HepG2 (cell line): ENCODE measurements around the gene ELF2. TPM values are rescaled to one million over a fixed set of nuclear protein-coding genes. Genes with fewer than 3 reads are reported as not detected.

Source experiments
- ATAC-seq: fragments of 200-7000 bp; cut with Tn5 transposase; 3 replicates; pipeline ENCODE4 v1.9.1; 2020; ENCODE audit warnings: mild to moderate bottlenecking, moderate library complexity
- BruUV-seq: library from RNA; stranded (reverse); fragments of 400-500 nt; replicated peaks from 2 replicates; lab custom pipeline; 2021; lab: Mats Ljungman, UMichigan
- CTCF ChIA-PET: fragments of 300-600 bp; formaldehyde crosslinking; extraction: SDS; loops from one replicate; lab custom pipeline; 2021; ENCODE audit warnings: low total read pairs, inconsistent platforms, low intra/inter-chr PET ratio; lab: Yijun Ruan, JAX
- POLR2A ChIA-PET: fragments of 350-600 bp; sonication (Branson Sonifier 250); formaldehyde crosslinking; loops from one replicate; lab custom pipeline; 2020; ENCODE audit warnings: antibody characterized with exemption, inconsistent platforms; lab: Yijun Ruan, JAX
- DNase-seq: peaks from one replicate; pipeline ENCODE4 v3.0.0-alpha.2; 2015; ENCODE audit warnings: low spot score
- FAIRE-seq: peaks from 3 replicates; lab custom pipeline; 2011; peaks lifted over from hg19 to GRCh38; lab: Jason Lieb, UNC
- H2AFZ ChIP-seq: one replicate; pipeline ENCODE4 v1.6.1; 2011; ENCODE audit warnings: low read length, inconsistent platforms
- H3K27ac ChIP-seq: fragments of 300-600 bp; 3 replicates; pipeline ENCODE4 v1.8.0; 2011; ENCODE audit warnings: mixed run types, mild to moderate bottlenecking, mixed read lengths, low read length, inconsistent platforms; ENCODE audit not compliant: insufficient read depth; ENCODE audit errors: extremely low read length
- H3K27me3 ChIP-seq, 2 experiments: fragments of 200-600 bp in 1 of 2; 2 replicates in 1 of 2; 3 replicates in 1 of 2; pipeline versions ENCODE4 v1.6.0 to v1.8.0; 2011; ENCODE audit warnings: low read length in 2 of 2, mild to moderate bottlenecking in 2 of 2, moderate library complexity in 2 of 2, inconsistent platforms in 1 of 2; ENCODE audit not compliant: insufficient read depth in 2 of 2, control insufficient read depth in 1 of 2
- H3K36me3 ChIP-seq, 2 experiments: fragments of 200-600 bp in 1 of 2; replicated peaks in 1 of 2; 2 replicates in 1 of 2; 3 replicates in 1 of 2; pipeline versions ENCODE4 v1.5.1 to v1.8.0; 2011; ENCODE audit warnings: low read length in 2 of 2, inconsistent platforms in 1 of 2; ENCODE audit not compliant: insufficient read depth in 2 of 2, control insufficient read depth in 1 of 2
- H3K4me1 ChIP-seq: 2 replicates; pipeline ENCODE4 v1.5.1; 2012; ENCODE audit warnings: low read length, inconsistent platforms; ENCODE audit not compliant: insufficient read depth
- H3K4me2 ChIP-seq: 2 replicates; pipeline ENCODE4 v1.6.0; 2011; ENCODE audit warnings: low read depth, low read length, inconsistent platforms
- H3K4me3 ChIP-seq, 3 experiments: fragments of 200-600 bp in 1 of 3; sonication (generic), shearing (Covaris generic) in 1 of 3; replicated peaks in 1 of 3; 2 replicates each; pipeline ENCODE4 v1.5.1; 2011 to 2016; ENCODE audit warnings: low read length in 3 of 3, inconsistent platforms in 2 of 3, low read depth in 2 of 3, mild to moderate bottlenecking in 2 of 3, control low read depth in 1 of 3, mixed read lengths in 1 of 3; ENCODE audit not compliant: insufficient read depth in 1 of 3
- H3K79me2 ChIP-seq: one replicate; pipeline ENCODE4 v1.6.1; 2011; ENCODE audit warnings: low read length, inconsistent platforms; ENCODE audit not compliant: insufficient read depth
- H3K9ac ChIP-seq: 2 replicates; pipeline ENCODE4 v1.6.0; 2011; ENCODE audit warnings: mild to moderate bottlenecking, low read depth, low read length, inconsistent platforms; ENCODE audit not compliant: insufficient read depth
- H3K9me3 ChIP-seq: 2 replicates; pipeline ENCODE4 v1.5.1; 2012; ENCODE audit warnings: mild to moderate bottlenecking, low read length
- H4K20me1 ChIP-seq: 2 replicates; pipeline ENCODE4 v1.6.0; 2011; ENCODE audit warnings: inconsistent platforms, mild to moderate bottlenecking, low read length, moderate library complexity; ENCODE audit not compliant: insufficient read depth
- CTCF ChIP-seq: sonication (generic); formaldehyde crosslinking; IDR thresholded peaks from 2 replicates; pipeline ENCODE4 v1.5.0; 2020; ENCODE audit warnings: mild to moderate bottlenecking, missing genetic modification reagents, moderate library complexity
- EED ChIP-seq: sonication (generic); formaldehyde crosslinking; IDR thresholded peaks from 2 replicates; pipeline ENCODE4 v1.5.0; 2020; ENCODE audit warnings: mild to moderate bottlenecking, missing genetic modification reagents
- GZF1 ChIP-seq: sonication (generic); formaldehyde crosslinking; IDR thresholded peaks from 2 replicates; pipeline ENCODE4 v1.5.1; 2020; ENCODE audit warnings: mild to moderate bottlenecking, missing genetic modification reagents
- HNF1A ChIP-seq, 2 experiments: sonication (generic) in 1 of 2; formaldehyde crosslinking in 1 of 2; IDR thresholded peaks; 2 replicates each; pipeline versions ENCODE4 v1.4.0 to v1.6.1; 2016 to 2020; ENCODE audit warnings: borderline replicate concordance in 1 of 2, low read depth in 1 of 2, mild to moderate bottlenecking in 1 of 2, missing genetic modification reagents in 1 of 2
- HOMEZ ChIP-seq: IDR thresholded peaks from 2 replicates; pipeline ENCODE4 v1.6.1; 2016; ENCODE audit warnings: low read depth
- HOXA3 ChIP-seq: sonication (generic); formaldehyde crosslinking; IDR thresholded peaks from 2 replicates; pipeline ENCODE4 v1.5.0; 2020; ENCODE audit warnings: missing genetic modification reagents
- IKZF4 ChIP-seq: sonication (generic); formaldehyde crosslinking; IDR thresholded peaks from 2 replicates; pipeline ENCODE4 v1.5.1; 2020; ENCODE audit warnings: borderline replicate concordance, mild to moderate bottlenecking, low read depth, missing genetic modification reagents; ENCODE audit errors: not compliant biosample characterization
- JUND ChIP-seq: sonication (generic); formaldehyde crosslinking; IDR thresholded peaks from 2 replicates; pipeline ENCODE4 v1.8.0; 2022; ENCODE audit warnings: mild to moderate bottlenecking, missing genetic modification reagents
- MTA1 ChIP-seq: sonication (generic); formaldehyde crosslinking; IDR thresholded peaks from 2 replicates; pipeline ENCODE4 v1.4.0; 2020; ENCODE audit warnings: missing genetic modification reagents, mild to moderate bottlenecking, borderline replicate concordance
- PHB2 ChIP-seq: fragments of 450-650 bp; IDR thresholded peaks from 2 replicates; pipeline ENCODE4 v1.6.1; 2018; ENCODE audit not compliant: partially characterized antibody
- SMC3 ChIP-seq: IDR thresholded peaks from 2 replicates; pipeline ENCODE4 v1.6.1; 2011; ENCODE audit warnings: low read length, improper control_type of control experiment
- SRF ChIP-seq: IDR thresholded peaks from 2 replicates; pipeline ENCODE4 v1.6.1; 2011; ENCODE audit warnings: mild to moderate bottlenecking, low read depth, low read length, moderate library complexity
- STAG1 ChIP-seq: sonication (generic); formaldehyde crosslinking; IDR thresholded peaks from 2 replicates; pipeline ENCODE4 v1.4.0; 2020; ENCODE audit warnings: missing genetic modification reagents
- ZBTB3 ChIP-seq: sonication (generic); formaldehyde crosslinking; IDR thresholded peaks from 2 replicates; pipeline ENCODE4 v1.4.0; 2020; ENCODE audit warnings: low read depth, mild to moderate bottlenecking, moderate library complexity, missing genetic modification reagents, borderline replicate concordance
- ZFP90 ChIP-seq: sonication (generic); formaldehyde crosslinking; IDR thresholded peaks from 2 replicates; pipeline ENCODE4 v1.8.0; 2022; ENCODE audit warnings: missing genetic modification reagents, mild to moderate bottlenecking, inconsistent platforms, borderline replicate concordance
- ZMYM2 ChIP-seq: sonication (generic); formaldehyde crosslinking; IDR thresholded peaks from 2 replicates; pipeline ENCODE4 v1.8.0; 2022; ENCODE audit warnings: mild to moderate bottlenecking, missing genetic modification reagents
- ZSCAN31 ChIP-seq: sonication (generic); formaldehyde crosslinking; IDR thresholded peaks from 2 replicates; pipeline ENCODE4 v1.5.0; 2020; ENCODE audit warnings: low read depth, mild to moderate bottlenecking, missing genetic modification reagents
- WGBS: methylation state at CpG from one replicate; pipeline ENCODE4 v1.1.6; 2017; ENCODE audit warnings: low lambda C conversion rate; 5-methylcytosine and 5-hydroxymethylcytosine counted together
- in situ Hi-C: cut with HindIII; loops from 2 replicates; pipeline ENCODE4 v1.10.0; 2017; ENCODE audit warnings: low pct_unique_long_range_greater_than_20kb; ENCODE audit not compliant: extremely low pct_ligation_motif_present
- intact Hi-C: fragments of 100-400 bp; cut with micrococcal nuclease; formaldehyde crosslinking; loops from one replicate; pipeline ENCODE4 v1.10.0; 2022; ENCODE audit not compliant: unreplicated experiment
- polyA plus RNA-seq, 8 experiments: library from polyadenylated mRNA; depleted of rRNA in 3 of 8; stranded (reverse) in 7 of 8; unstranded in 1 of 8; fragments of >200 nt; fragmentation: Illumina TruSeq in 4 of 8; extraction: Trizol in 4 of 8; gene quantifications; 2 replicates each; pipeline versions ENCODE4 v1.2.1 to v1.2.3, GENCODE V29; 2011 to 2016; ENCODE audit warnings: low read depth in 4 of 8, missing spikeins in 1 of 8, mixed read lengths in 1 of 8; ENCODE audit not compliant: insufficient read depth in 1 of 8
- total RNA-seq, 5 experiments: library from RNA; depleted of rRNA; stranded (reverse); fragments of >200 nt; fragmentation: Illumina TruSeq; extraction: Trizol; gene quantifications; 2 replicates each; pipeline ENCODE4 v1.2.3, GENCODE V29; 2016; ENCODE audit warnings: low read depth in 1 of 5

The ELF2 gene
- total and polyA plus RNA-seq, 2 of the 13 experiments (the other 11 are each of a cell fraction or from before 2014, with no cell fraction given): 28.6 to 35.4 TPM

GRCh38 chr4:139099366-139099982 lies 77.5 kb downstream of the ELF2 start:
- H3K4me3 ChIP-seq: no peak overlapping the region
- POLR2A ChIA-PET: no interaction called here
- H3K4me2 ChIP-seq: no peak overlapping the region
- H3K4me1 ChIP-seq: no peaks in the 10 kb centered on the region
- no peaks in the 10 kb centered on the region; a peak in 1 of 5 replicates for H3K36me3 ChIP-seq
- ATAC-seq (peak; percentile 86), FAIRE-seq (peak; percentile 77), DNase-seq (peak; percentile 82)
- no TSS peak for BruUV-seq
- in situ Hi-C loops (no loop called here), intact Hi-C loops (loop anchor here (1.0 to 2.0 kb wide), 3 partner anchors 68 to 201 kb away; partner anchors contain the start of gene NAA15)
- H3K9me3 ChIP-seq: no peaks in the 10 kb centered on the region
- WGBS: 29% methylated on average over 2 of the region's 2 CpGs
- no peaks in the 10 kb centered on the region for H3K79me2 ChIP-seq
- CTCF ChIA-PET: interaction anchor here (1.0 to 2.3 kb wide), 4 partner anchors 68 to 196 kb away, joined by 3 to 26 read pairs (median 9); no protein-coding TSS in a partner anchor
- H3K9ac ChIP-seq: no peak overlapping the region
- no peaks in the 10 kb centered on the region for H3K27me3 ChIP-seq
- no peak overlapping the region for H2AFZ ChIP-seq
- H4K20me1 ChIP-seq: no peaks in the 10 kb centered on the region
- no peak overlapping the region for H3K27ac ChIP-seq
- TF ChIP-seq IKZF4 (no peak), GZF1 (CRISPR knock-in tag) (no peak), HNF1A (IDR thresholded peaks at IDR 0.05; ENCODE audit: low read depth) (no peak), HNF1A (CRISPR knock-in tag; IDR thresholded peaks at IDR 0.05; ENCODE audit: borderline replicate concordance) (no peak), JUND (CRISPR knock-in tag) (no peak), STAG1 (CRISPR knock-in tag) (peak; percentile 88), MTA1 (CRISPR knock-in tag) (no peak), EED (CRISPR knock-in tag) (no peak), CTCF (CRISPR knock-in tag) (peak; percentile 87), SMC3 (peak; percentile 84), SRF (no peak), PHB2 (no peak), ZBTB3 (CRISPR knock-in tag) (no peak), ZSCAN31 (CRISPR knock-in tag) (no peak), HOMEZ (no peak), ZFP90 (CRISPR knock-in tag) (no peak), HOXA3 (CRISPR knock-in tag) (no peak), ZMYM2 (CRISPR knock-in tag) (no peak)
